ENCODE data around the gene TRMT2A.

GRCh38 chr22:20110359-20110985 is 6.6 kb downstream of the TRMT2A start:
- TF ChIP-seq, protein P1, sequence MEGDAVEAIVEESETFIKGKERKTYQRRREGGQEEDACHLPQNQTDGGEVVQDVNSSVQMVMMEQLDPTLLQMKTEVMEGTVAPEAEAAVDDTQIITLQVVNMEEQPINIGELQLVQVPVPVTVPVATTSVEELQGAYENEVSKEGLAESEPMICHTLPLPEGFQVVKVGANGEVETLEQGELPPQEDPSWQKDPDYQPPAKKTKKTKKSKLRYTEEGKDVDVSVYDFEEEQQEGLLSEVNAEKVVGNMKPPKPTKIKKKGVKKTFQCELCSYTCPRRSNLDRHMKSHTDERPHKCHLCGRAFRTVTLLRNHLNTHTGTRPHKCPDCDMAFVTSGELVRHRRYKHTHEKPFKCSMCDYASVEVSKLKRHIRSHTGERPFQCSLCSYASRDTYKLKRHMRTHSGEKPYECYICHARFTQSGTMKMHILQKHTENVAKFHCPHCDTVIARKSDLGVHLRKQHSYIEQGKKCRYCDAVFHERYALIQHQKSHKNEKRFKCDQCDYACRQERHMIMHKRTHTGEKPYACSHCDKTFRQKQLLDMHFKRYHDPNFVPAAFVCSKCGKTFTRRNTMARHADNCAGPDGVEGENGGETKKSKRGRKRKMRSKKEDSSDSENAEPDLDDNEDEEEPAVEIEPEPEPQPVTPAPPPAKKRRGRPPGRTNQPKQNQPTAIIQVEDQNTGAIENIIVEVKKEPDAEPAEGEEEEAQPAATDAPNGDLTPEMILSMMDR (IDR thresholded peaks at IDR 0.05): no peak
- TF ChIP-seq POLR2AphosphoS5 (IDR thresholded peaks at IDR 0.05) (no peak), EP300 (IDR thresholded peaks at IDR 0.05) (no peak)

Measured in esophagus muscularis mucosa (tissue), 4 donors.